ENCODE data around the gene VSIG4.

- TF ChIP-seq ZEB2 (tag by site-specific recombination; IDR thresholded peaks at IDR 0.05): no peak
- no peak for TF ChIP-seq CTCF (tag by site-specific recombination; IDR thresholded peaks at IDR 0.05)
- TF ChIP-seq ZNF280D (tag by site-specific recombination; IDR thresholded peaks at IDR 0.05): no peak
- TF ChIP-seq ZBTB26 (tag by site-specific recombination; optimal IDR thresholded peaks at IDR 0.05): no peak
Measured at GRCh38 chrX:66000628-66001272, 39.1 kb downstream of the VSIG4 start.
